B cell (primary cell): ENCODE data around the gene MYF5. TPM values are rescaled to one million over a fixed set of nuclear protein-coding genes. Genes with fewer than 3 reads are reported as not detected.

Experiments used
- ATAC-seq: fragments of 200-7000 bp; cut with Tn5 transposase; one replicate; pipeline ENCODE4 v1.10.0; 2021; ENCODE audit warnings: low read depth, mild to moderate bottlenecking, moderate number of reproducible peaks, moderate library complexity
- CTCF ChIA-PET: fragments of 350-600 bp; sonication (Branson Sonifier 250); formaldehyde crosslinking; loops from one replicate; lab custom pipeline; 2021; ENCODE audit warnings: antibody characterized with exemption, inconsistent platforms; lab: Charles Lee
- POLR2A ChIA-PET: fragments of 350-600 bp; sonication (Branson Sonifier 250); formaldehyde crosslinking; loops from one replicate; lab custom pipeline; 2021; ENCODE audit warnings: antibody characterized with exemption; lab: Charles Lee
- DNase-seq: peaks from one replicate; pipeline ENCODE4 v3.0.0; 2013
- H2AFZ ChIP-seq: 2 replicates; pipeline ENCODE4 v1.6.1; 2012; ENCODE audit warnings: mild to moderate bottlenecking, low read depth, low read length; ENCODE audit not compliant: insufficient read depth, poor library complexity, severe bottlenecking
- H3K27ac ChIP-seq, 2 donors: 1 replicate in 1 of 2; 2 replicates in 1 of 2; pipeline ENCODE4 v1.5.1; 2012 to 2013; ENCODE audit warnings: low read length in 2 of 2, mild to moderate bottlenecking in 2 of 2, moderate library complexity in 1 of 2
- H3K27me3 ChIP-seq, 4 experiments: fragments of 200-600 bp in 1 of 4; sonication (generic) in 1 of 4; replicated peaks in 1 of 4; 1 replicate in 2 of 4; 2 replicates in 2 of 4; pipeline versions ENCODE4 v1.6.1 to v1.7.0; 2013 to 2016; ENCODE audit warnings: low read length in 3 of 4, mild to moderate bottlenecking in 2 of 4, mixed read lengths in 1 of 4, moderate library complexity in 1 of 4; ENCODE audit not compliant: insufficient read depth in 4 of 4, control insufficient read depth in 3 of 4; ENCODE audit errors: control extremely low read depth in 1 of 4
- H3K36me3 ChIP-seq, 2 experiments: replicated peaks in 1 of 2; 1 replicate in 1 of 2; 2 replicates in 1 of 2; pipeline versions ENCODE4 v1.6.1 to v1.7.1; 2013; ENCODE audit warnings: low read length in 1 of 2; ENCODE audit not compliant: insufficient read depth in 2 of 2, control insufficient read depth in 1 of 2; ENCODE audit errors: control extremely low read depth in 1 of 2, extremely low read depth in 1 of 2
- H3K4me1 ChIP-seq, 2 donors: fragments of 200-600 bp in 1 of 2; sonication (generic) in 1 of 2; 1 replicate in 1 of 2; 2 replicates in 1 of 2; pipeline versions ENCODE4 v1.5.1 to v1.6.1; 2013 to 2017; ENCODE audit warnings: low read length in 2 of 2; ENCODE audit not compliant: control insufficient read depth in 2 of 2, insufficient read depth in 2 of 2
- H3K4me2 ChIP-seq: replicated peaks from 2 replicates; pipeline ENCODE3; 2012; ENCODE audit warnings: mild to moderate bottlenecking, low read depth, low read length; ENCODE audit not compliant: poor library complexity, severe bottlenecking
- H3K4me3 ChIP-seq, 5 experiments: fragments of 200-600 bp in 1 of 5; sonication (generic) in 1 of 5; 1 replicate in 3 of 5; 2 replicates in 2 of 5; pipeline versions ENCODE4 v1.5.1 to v1.7.0; 2011 to 2016; ENCODE audit warnings: low read length in 4 of 5, mild to moderate bottlenecking in 4 of 5, low read depth in 2 of 5, control low read depth in 1 of 5, moderate library complexity in 1 of 5; ENCODE audit not compliant: insufficient read depth in 1 of 5; ENCODE audit errors: control extremely low read depth in 1 of 5, extremely low read depth in 1 of 5
- H3K79me2 ChIP-seq: fragments of 200-600 bp; sonication (generic); one replicate; pipeline ENCODE4 v1.6.0; 2016; ENCODE audit warnings: low read length; ENCODE audit not compliant: control insufficient read depth, insufficient read depth
- H3K9ac ChIP-seq: fragments of 200-600 bp; sonication (generic); 2 replicates; pipeline ENCODE4 v1.6.1; 2017; ENCODE audit warnings: mild to moderate bottlenecking, low read length, moderate library complexity
- H3K9me3 ChIP-seq, 3 donors: one replicate each; pipeline versions ENCODE4 v1.6.1 to v1.7.1; 2013; ENCODE audit warnings: low read length in 2 of 3; ENCODE audit not compliant: control insufficient read depth in 2 of 3, insufficient read depth in 1 of 3; ENCODE audit errors: control extremely low read depth in 1 of 3
- H4K20me1 ChIP-seq: 2 replicates; pipeline ENCODE4 v1.6.0; 2012; ENCODE audit warnings: mild to moderate bottlenecking, low read length; ENCODE audit not compliant: insufficient read depth, control insufficient read depth, poor library complexity, severe bottlenecking
- H3K27ac Mint-ChIP-seq: one replicate; pipeline ENCODE4 v1.8.0; 2021; ENCODE audit warnings: mixed read lengths
- H3K27me3 Mint-ChIP-seq: one replicate; pipeline ENCODE4 v1.8.0; 2021; ENCODE audit warnings: mixed read lengths
- H3K4me1 Mint-ChIP-seq: one replicate; pipeline ENCODE4 v1.8.0; 2021; ENCODE audit warnings: mixed read lengths
- H3K4me3 Mint-ChIP-seq: one replicate; pipeline ENCODE4 v1.8.0; 2021; ENCODE audit warnings: mixed read lengths
- H3K9me3 Mint-ChIP-seq: one replicate; pipeline ENCODE4 v1.8.0; 2022; ENCODE audit warnings: mixed read lengths; ENCODE audit not compliant: insufficient read depth
- CTCF ChIP-seq: fragments of 200-600 bp; IDR thresholded peaks from one replicate; pipeline ENCODE4 v1.8.0; 2022; ENCODE audit warnings: antibody characterized with exemption, mild to moderate bottlenecking
- EZH2 ChIP-seq: IDR thresholded peaks from 2 replicates; pipeline ENCODE4 v1.6.1; 2012; ENCODE audit warnings: borderline replicate concordance, low read depth, mild to moderate bottlenecking, moderate library complexity, low read length; ENCODE audit not compliant: insufficient read depth, poor library complexity, severe bottlenecking
- WGBS: methylation state at CpG from one replicate; pipeline ENCODE4 v1.1.5; 2013; ENCODE audit warnings: missing lambda C conversion rate; ENCODE audit not compliant: insufficient coverage; 5-methylcytosine and 5-hydroxymethylcytosine counted together
- intact Hi-C: fragments of 100-400 bp; cut with micrococcal nuclease; formaldehyde crosslinking; loops from one replicate; pipeline ENCODE4 v1.10.0; 2022
- polyA plus RNA-seq: library from polyadenylated mRNA; depleted of rRNA; stranded (reverse); fragments of >200 nt; gene quantifications from 2 replicates; pipeline ENCODE4 v1.2.3, GENCODE V29; 2012
- total RNA-seq, 2 donors: library from RNA; stranded (reverse); fragments of 120-200 nt in 1 of 2; gene quantifications; 1 replicate in 1 of 2; 2 replicates in 1 of 2; pipeline versions ENCODE4 v1.2.3 to v1.2.4, GENCODE V29; 2013 to 2022

The MYF5 gene
- total and polyA plus RNA-seq, 2 donors (not counting 1 experiment from before 2014, with no cell fraction given) = not detected

GRCh38 chr12:80720516-80720915 lies 3.8 kb downstream of the MYF5 start:
- ATAC-seq (no peak), DNase-seq (no peak)
- CTCF ChIA-PET = no interaction called here
- Histone ChIP-seq H3K27me3 (peaks cover 0 to 17% (median 0%) of the 10 kb centered on the region in 4 experiments), H3K4me2 (no peak overlapping the region), H3K4me3 (no peak overlapping the region), H3K4me1 (no peaks in the 10 kb centered on the region), H4K20me1 (no peaks in the 10 kb centered on the region), H3K9ac (no peak overlapping the region), H3K79me2 (no peaks in the 10 kb centered on the region), H3K27ac (no peak overlapping the region), H3K36me3 (no peaks in the 10 kb centered on the region), H3K9me3 (peaks cover 0 to 11% (median 0%) of the 10 kb centered on the region in 3 donors), H2AFZ (no peak overlapping the region)
- intact Hi-C loops = no loop called here
- TF ChIP-seq EZH2 (no peak), CTCF (no peak)
- WGBS = no CpG with 5 or more reads among the region's 1 CpG
- H3K4me3 Mint-ChIP-seq = no peak overlapping the region
- H3K27me3 Mint-ChIP-seq = peaks cover 20% of the 10 kb centered on the region
- no peaks in the 10 kb centered on the region for H3K4me1 Mint-ChIP-seq
- H3K9me3 Mint-ChIP-seq = peaks cover 3% of the 10 kb centered on the region
- H3K27ac Mint-ChIP-seq = no peak overlapping the region
- POLR2A ChIA-PET = no interaction called here

GRCh38 chr12:80721326-80721725 lies 4.6 kb downstream of the MYF5 start:
- Mint-ChIP-seq H3K9me3 (peaks cover 3% of the 10 kb centered on the region), H3K4me3 (no peak overlapping the region), H3K27ac (no peak overlapping the region), H3K4me1 (no peaks in the 10 kb centered on the region), H3K27me3 (peaks cover 12% of the 10 kb centered on the region)
- TF ChIP-seq CTCF (no peak), EZH2 (no peak)
- peaks cover 0 to 11% (median 0%) of the 10 kb centered on the region in 3 donors for H3K9me3 ChIP-seq
- no peaks in the 10 kb centered on the region for H4K20me1 ChIP-seq
- no peak overlapping the region for H2AFZ ChIP-seq
- DNase-seq (no peak), ATAC-seq (no peak)
- ChIA-PET CTCF (no interaction called here), POLR2A (no interaction called here)
- peaks cover 0 to 12% (median 0%) of the 10 kb centered on the region in 4 experiments for H3K27me3 ChIP-seq
- no peak overlapping the region for H3K4me2 ChIP-seq
- H3K36me3 ChIP-seq = no peaks in the 10 kb centered on the region
- intact Hi-C loops = no loop called here
- no peak overlapping the region for H3K27ac ChIP-seq
- no peaks in the 10 kb centered on the region for H3K79me2 ChIP-seq
- no peaks in the 10 kb centered on the region for H3K4me1 ChIP-seq
- H3K9ac ChIP-seq = no peak overlapping the region
- no CpG with 5 or more reads among the region's 3 CpGs for WGBS
- H3K4me3 ChIP-seq = no peak overlapping the region
